ENCODE data around the gene RBPJ.

GRCh38 chr4:26455571-26455970 lies 134.8 kb downstream of the RBPJ start:
- TF ChIP-seq CTCF (conservative IDR thresholded peaks at IDR 0.05; ENCODE audit: low read length) = no peak
- TF ChIP-seq EZH2phosphoT487 (IDR thresholded peaks at IDR 0.05; ENCODE audit: borderline replicate concordance, low read depth, low read length) = no peak
